Keratinocyte (primary cell): ENCODE measurements around the gene SSH3.

Source experiments
- CTCF ChIP-seq, 3 experiments: IDR thresholded peaks in 1 of 3; conservative IDR thresholded peaks in 1 of 3; optimal IDR thresholded peaks in 1 of 3; 2 replicates in 2 of 3; 3 replicates in 1 of 3; pipeline versions ENCODE3 to v1.5.1; 2011; ENCODE audit warnings: low read length in 3 of 3, mild to moderate bottlenecking in 3 of 3, moderate library complexity in 2 of 3, control low read depth in 1 of 3, inconsistent platforms in 1 of 3; ENCODE audit not compliant: insufficient read depth in 2 of 3; ENCODE audit errors: extremely low read depth in 1 of 3
- EZH2 ChIP-seq: IDR thresholded peaks from one replicate; pipeline ENCODE4 v1.6.1; 2012; ENCODE audit warnings: inconsistent platforms, mild to moderate bottlenecking, low read length, moderate library complexity

- no peak for TF ChIP-seq CTCF (optimal IDR thresholded peaks at IDR 0.05 in 1 of 3, IDR thresholded peaks at IDR 0.05 in 1 of 3, conservative IDR thresholded peaks at IDR 0.05 in 1 of 3; ENCODE audit: extremely low read depth in 1 of 3, insufficient read depth in 2 of 3, low read length in 3 of 3)
- no peak for TF ChIP-seq EZH2
These were observed 4.2 kb downstream of the SSH3 start for GRCh38 chr11:67307545-67308001.
